WTC11 (cell line): Measurements from ENCODE around the gene KLHL33. TPM values are rescaled to one million over a fixed set of nuclear protein-coding genes. Genes with fewer than 3 reads are reported as not detected.

Experiments used
- ATAC-seq: fragments of 200-7000 bp; cut with Tn5 transposase; 2 replicates; pipeline ENCODE4 v1.10.0; 2021; ENCODE audit warnings: mild to moderate bottlenecking, moderate library complexity
- CTCF ChIA-PET: fragments of 300-600 bp; sonication (Branson Sonifier 250); formaldehyde crosslinking; loops from one replicate; lab custom pipeline; 2021; ENCODE audit warnings: antibody characterized with exemption; lab: Charles Lee
- POLR2A ChIA-PET: fragments of 350-600 bp; sonication (Branson Sonifier 250); formaldehyde crosslinking; loops from one replicate; lab custom pipeline; 2021; ENCODE audit warnings: antibody characterized with exemption; lab: Charles Lee
- DNase-seq: peaks from one replicate; pipeline ENCODE4 v3.0.0; 2021; ENCODE audit warnings: low spot score
- H3K27ac Mint-ChIP-seq: 2 replicates; pipeline ENCODE4 v1.8.0; 2021; ENCODE audit warnings: mixed read lengths
- H3K27me3 Mint-ChIP-seq: 2 replicates; pipeline ENCODE4 v1.8.0; 2021; ENCODE audit warnings: low read depth, mild to moderate bottlenecking, moderate library complexity, mixed read lengths
- H3K36me3 Mint-ChIP-seq: 2 replicates; pipeline ENCODE4 v1.8.0; 2021; ENCODE audit warnings: mixed read lengths
- H3K4me1 Mint-ChIP-seq: 2 replicates; pipeline ENCODE4 v1.8.0; 2022; ENCODE audit warnings: mixed read lengths
- H3K4me3 Mint-ChIP-seq: 2 replicates; pipeline ENCODE4 v1.8.0; 2021; ENCODE audit warnings: mild to moderate bottlenecking, moderate library complexity, mixed read lengths
- H3K9me3 Mint-ChIP-seq: 2 replicates; pipeline ENCODE4 v1.8.0; 2021; ENCODE audit warnings: mixed read lengths
- CREM ChIP-seq: sonication (generic); formaldehyde crosslinking; IDR thresholded peaks from 2 replicates; pipeline ENCODE4 v1.8.1; 2022; ENCODE audit warnings: mild to moderate bottlenecking, missing genetic modification reagents, moderate library complexity
- ETV6 ChIP-seq: sonication (generic); formaldehyde crosslinking; IDR thresholded peaks from 2 replicates; pipeline ENCODE4 v1.8.1; 2022; ENCODE audit warnings: mild to moderate bottlenecking, missing genetic modification reagents
- KAT7 ChIP-seq: sonication (generic); formaldehyde crosslinking; IDR thresholded peaks from 2 replicates; pipeline ENCODE4 v1.8.1; 2023; ENCODE audit warnings: missing genetic modification reagents, mild to moderate bottlenecking, borderline replicate concordance
- TCF7 ChIP-seq: sonication (generic); formaldehyde crosslinking; IDR thresholded peaks from 2 replicates; pipeline ENCODE4 v1.8.0; 2022; ENCODE audit warnings: mild to moderate bottlenecking, low read depth, missing genetic modification reagents, moderate library complexity
- total RNA-seq: library from RNA; stranded (reverse); gene quantifications from 3 replicates; pipeline ENCODE4 v1.2.3, GENCODE V29; 2021
- TF ChIP-seq, protein P1 (sequence below): sonication (generic); formaldehyde crosslinking; IDR thresholded peaks from 2 replicates; pipeline ENCODE4 v1.8.1; 2023; ENCODE audit warnings: mild to moderate bottlenecking, missing genetic modification reagents
- TF ChIP-seq, protein P2 (sequence below): sonication (generic); formaldehyde crosslinking; IDR thresholded peaks from 2 replicates; pipeline ENCODE4 v1.8.0; 2023; ENCODE audit warnings: missing genetic modification reagents
- TF ChIP-seq, protein P3 (sequence below): sonication (generic); formaldehyde crosslinking; IDR thresholded peaks from 2 replicates; pipeline ENCODE4 v1.8.0; 2022; ENCODE audit warnings: mild to moderate bottlenecking, missing genetic modification reagents
- TF ChIP-seq, protein P4 (sequence below): sonication (generic); formaldehyde crosslinking; IDR thresholded peaks from 2 replicates; pipeline ENCODE4 v1.8.1; 2023; ENCODE audit warnings: mild to moderate bottlenecking, missing genetic modification reagents, borderline replicate concordance
- TF ChIP-seq, protein P5 (sequence below): sonication (generic); formaldehyde crosslinking; IDR thresholded peaks from 2 replicates; pipeline ENCODE4 v1.8.1; 2023; ENCODE audit warnings: mild to moderate bottlenecking, missing genetic modification reagents, moderate library complexity
- TF ChIP-seq, protein P6 (sequence below): sonication (generic); formaldehyde crosslinking; IDR thresholded peaks from 2 replicates; pipeline ENCODE4 v1.8.1; 2023; ENCODE audit warnings: mild to moderate bottlenecking, missing genetic modification reagents, moderate library complexity
- TF ChIP-seq, protein P7 (sequence below): fragments of 250-450 bp; sonication (Bioruptor Pico); IDR thresholded peaks from 2 replicates; pipeline ENCODE4 v1.9.0; 2021; ENCODE audit warnings: moderate library complexity, mild to moderate bottlenecking, inconsistent platforms, borderline replicate concordance

KLHL33 gene
- total RNA-seq, 1 experiment from 2014 or later, result 0.17 TPM

DNA sequence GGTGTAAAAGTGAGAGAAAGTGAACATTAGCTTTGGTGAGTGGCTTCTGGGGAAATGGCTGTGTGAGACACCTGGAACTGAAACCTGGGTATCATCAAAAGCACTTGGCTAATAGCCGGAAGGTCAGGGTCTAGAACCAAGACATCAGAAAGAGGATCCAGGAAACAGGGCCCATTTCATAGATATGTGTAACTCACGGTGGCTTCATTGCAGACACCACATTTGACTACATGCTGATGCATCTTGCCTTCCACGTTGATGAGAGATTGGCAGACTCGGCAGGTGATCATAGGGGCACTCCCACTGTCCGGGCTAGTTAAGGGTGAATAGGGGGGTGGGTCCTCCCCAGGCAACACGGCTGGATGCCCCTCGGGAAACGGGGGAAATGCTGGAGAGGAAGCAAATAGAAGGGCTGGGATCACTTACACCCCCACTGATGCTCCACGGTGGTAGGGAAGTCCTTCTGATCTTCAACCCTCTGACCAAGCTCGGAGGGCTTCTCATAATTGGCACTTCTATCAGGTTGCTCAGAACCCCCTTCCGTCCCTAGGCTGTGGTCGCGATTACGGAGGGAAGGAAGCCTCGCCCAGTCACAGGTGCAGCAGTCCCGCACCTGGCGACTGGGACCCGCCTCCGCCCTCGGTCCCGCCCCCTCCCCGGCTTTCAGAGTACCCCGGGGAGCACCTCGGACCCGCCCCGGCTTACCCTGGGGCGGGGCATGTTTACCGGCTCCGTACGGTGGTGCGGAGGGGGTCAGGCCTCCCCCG, 24.7 kb upstream of the KLHL33 start:
- ChIA-PET POLR2A (interaction anchor here (1.4 to 1.7 kb wide), 4 partner anchors 9 to 148 kb away, joined by 3 to 33 read pairs (median 10); partner anchors contain the start of genes PARP2 and PNP), CTCF (interaction anchor here (1.1 to 4.2 kb wide), 11 partner anchors 9 to 397 kb away, joined by 3 to 21 read pairs (median 6); partner anchors contain the start of gene TTC5)
- Mint-ChIP-seq H3K9me3 (no peaks in the 10 kb centered on the region), H3K4me3 (peak overlapping the region; percentile 84), H3K27me3 (peaks cover 4% of the 10 kb centered on the region), H3K27ac (peak overlapping the region; percentile 93), H3K36me3 (peaks cover 20% of the 10 kb centered on the region), H3K4me1 (peaks cover 16% of the 10 kb centered on the region)
- ATAC-seq (peak; percentile 18), DNase-seq (peak; percentile 70)
- TF ChIP-seq, protein P1, sequence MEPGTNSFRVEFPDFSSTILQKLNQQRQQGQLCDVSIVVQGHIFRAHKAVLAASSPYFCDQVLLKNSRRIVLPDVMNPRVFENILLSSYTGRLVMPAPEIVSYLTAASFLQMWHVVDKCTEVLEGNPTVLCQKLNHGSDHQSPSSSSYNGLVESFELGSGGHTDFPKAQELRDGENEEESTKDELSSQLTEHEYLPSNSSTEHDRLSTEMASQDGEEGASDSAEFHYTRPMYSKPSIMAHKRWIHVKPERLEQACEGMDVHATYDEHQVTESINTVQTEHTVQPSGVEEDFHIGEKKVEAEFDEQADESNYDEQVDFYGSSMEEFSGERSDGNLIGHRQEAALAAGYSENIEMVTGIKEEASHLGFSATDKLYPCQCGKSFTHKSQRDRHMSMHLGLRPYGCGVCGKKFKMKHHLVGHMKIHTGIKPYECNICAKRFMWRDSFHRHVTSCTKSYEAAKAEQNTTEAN (CRISPR knock-in tag), result no peak
- TF ChIP-seq, protein P2, sequence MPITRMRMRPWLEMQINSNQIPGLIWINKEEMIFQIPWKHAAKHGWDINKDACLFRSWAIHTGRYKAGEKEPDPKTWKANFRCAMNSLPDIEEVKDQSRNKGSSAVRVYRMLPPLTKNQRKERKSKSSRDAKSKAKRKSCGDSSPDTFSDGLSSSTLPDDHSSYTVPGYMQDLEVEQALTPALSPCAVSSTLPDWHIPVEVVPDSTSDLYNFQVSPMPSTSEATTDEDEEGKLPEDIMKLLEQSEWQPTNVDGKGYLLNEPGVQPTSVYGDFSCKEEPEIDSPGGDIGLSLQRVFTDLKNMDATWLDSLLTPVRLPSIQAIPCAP, result no peak
- TF ChIP-seq KAT7 (CRISPR knock-in tag) (0 out of 2 replicates have a peak, but pooled peaks have one; percentile 14), ETV6 (0 out of 2 replicates have a peak, but pooled peaks have one; percentile 7)
- TF ChIP-seq, protein P3, sequence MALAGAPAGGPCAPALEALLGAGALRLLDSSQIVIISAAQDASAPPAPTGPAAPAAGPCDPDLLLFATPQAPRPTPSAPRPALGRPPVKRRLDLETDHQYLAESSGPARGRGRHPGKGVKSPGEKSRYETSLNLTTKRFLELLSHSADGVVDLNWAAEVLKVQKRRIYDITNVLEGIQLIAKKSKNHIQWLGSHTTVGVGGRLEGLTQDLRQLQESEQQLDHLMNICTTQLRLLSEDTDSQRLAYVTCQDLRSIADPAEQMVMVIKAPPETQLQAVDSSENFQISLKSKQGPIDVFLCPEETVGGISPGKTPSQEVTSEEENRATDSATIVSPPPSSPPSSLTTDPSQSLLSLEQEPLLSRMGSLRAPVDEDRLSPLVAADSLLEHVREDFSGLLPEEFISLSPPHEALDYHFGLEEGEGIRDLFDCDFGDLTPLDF (CRISPR knock-in tag), result no peak

DNA sequence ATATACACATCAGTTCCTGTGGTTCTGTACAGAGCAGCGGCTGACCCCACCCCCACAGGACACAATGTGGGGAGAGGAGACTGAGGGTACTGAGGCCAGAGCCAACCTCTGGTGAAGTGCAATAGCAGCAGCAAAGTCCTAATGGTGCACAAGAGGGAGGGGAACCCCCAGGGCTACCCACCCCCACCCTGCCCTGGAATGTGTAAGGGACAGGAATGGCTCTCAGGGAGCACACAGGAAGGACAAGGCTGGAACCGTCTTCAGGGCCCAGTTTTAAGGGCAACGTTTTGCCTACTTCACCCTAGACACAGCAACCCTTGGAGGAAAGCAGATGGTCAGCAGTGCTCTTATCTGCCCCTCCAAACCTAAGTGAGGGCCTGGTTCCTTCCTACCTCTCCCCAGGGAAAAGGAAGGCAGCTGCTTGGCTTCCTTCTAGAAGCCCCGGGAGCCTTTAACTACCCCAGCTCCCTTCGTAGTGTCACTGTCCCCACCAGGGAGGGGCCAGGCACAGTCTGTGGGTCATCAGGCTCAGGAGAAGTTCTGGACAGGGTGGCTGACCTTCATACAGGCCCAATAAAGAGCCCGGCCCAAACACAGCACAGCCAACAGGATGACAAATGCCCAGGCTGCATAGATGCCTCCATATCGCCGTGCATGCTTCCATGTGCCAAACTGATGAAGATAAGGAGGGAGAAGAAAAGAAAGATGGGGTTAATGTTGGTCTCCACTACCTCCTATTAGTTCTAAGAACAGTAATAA, 22.2 kb upstream of the KLHL33 start:
- peaks cover 16% of the 10 kb centered on the region for H3K4me1 Mint-ChIP-seq
- H3K36me3 Mint-ChIP-seq, result peaks cover 20% of the 10 kb centered on the region
- ATAC-seq (no peak), DNase-seq (no peak)
- H3K27me3 Mint-ChIP-seq, result no peaks in the 10 kb centered on the region
- ChIA-PET CTCF (interaction anchor here (0.8 kb wide), 1 partner anchor 42 kb away, joined by 4 read pairs; no protein-coding TSS in a partner anchor), POLR2A (no interaction called here)
- peak overlapping the region; percentile 40; the same call in 1 of the 2 replicates for H3K27ac Mint-ChIP-seq
- no peak for TF ChIP-seq TCF7
- TF ChIP-seq, protein P4, sequence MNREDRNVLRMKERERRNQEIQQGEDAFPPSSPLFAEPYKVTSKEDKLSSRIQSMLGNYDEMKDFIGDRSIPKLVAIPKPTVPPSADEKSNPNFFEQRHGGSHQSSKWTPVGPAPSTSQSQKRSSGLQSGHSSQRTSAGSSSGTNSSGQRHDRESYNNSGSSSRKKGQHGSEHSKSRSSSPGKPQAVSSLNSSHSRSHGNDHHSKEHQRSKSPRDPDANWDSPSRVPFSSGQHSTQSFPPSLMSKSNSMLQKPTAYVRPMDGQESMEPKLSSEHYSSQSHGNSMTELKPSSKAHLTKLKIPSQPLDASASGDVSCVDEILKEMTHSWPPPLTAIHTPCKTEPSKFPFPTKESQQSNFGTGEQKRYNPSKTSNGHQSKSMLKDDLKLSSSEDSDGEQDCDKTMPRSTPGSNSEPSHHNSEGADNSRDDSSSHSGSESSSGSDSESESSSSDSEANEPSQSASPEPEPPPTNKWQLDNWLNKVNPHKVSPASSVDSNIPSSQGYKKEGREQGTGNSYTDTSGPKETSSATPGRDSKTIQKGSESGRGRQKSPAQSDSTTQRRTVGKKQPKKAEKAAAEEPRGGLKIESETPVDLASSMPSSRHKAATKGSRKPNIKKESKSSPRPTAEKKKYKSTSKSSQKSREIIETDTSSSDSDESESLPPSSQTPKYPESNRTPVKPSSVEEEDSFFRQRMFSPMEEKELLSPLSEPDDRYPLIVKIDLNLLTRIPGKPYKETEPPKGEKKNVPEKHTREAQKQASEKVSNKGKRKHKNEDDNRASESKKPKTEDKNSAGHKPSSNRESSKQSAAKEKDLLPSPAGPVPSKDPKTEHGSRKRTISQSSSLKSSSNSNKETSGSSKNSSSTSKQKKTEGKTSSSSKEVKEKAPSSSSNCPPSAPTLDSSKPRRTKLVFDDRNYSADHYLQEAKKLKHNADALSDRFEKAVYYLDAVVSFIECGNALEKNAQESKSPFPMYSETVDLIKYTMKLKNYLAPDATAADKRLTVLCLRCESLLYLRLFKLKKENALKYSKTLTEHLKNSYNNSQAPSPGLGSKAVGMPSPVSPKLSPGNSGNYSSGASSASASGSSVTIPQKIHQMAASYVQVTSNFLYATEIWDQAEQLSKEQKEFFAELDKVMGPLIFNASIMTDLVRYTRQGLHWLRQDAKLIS, result no peak
- TF ChIP-seq, protein P5, sequence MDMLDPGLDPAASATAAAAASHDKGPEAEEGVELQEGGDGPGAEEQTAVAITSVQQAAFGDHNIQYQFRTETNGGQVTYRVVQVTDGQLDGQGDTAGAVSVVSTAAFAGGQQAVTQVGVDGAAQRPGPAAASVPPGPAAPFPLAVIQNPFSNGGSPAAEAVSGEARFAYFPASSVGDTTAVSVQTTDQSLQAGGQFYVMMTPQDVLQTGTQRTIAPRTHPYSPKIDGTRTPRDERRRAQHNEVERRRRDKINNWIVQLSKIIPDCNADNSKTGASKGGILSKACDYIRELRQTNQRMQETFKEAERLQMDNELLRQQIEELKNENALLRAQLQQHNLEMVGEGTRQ (CRISPR knock-in tag), result no peak
- TF ChIP-seq, protein P6, sequence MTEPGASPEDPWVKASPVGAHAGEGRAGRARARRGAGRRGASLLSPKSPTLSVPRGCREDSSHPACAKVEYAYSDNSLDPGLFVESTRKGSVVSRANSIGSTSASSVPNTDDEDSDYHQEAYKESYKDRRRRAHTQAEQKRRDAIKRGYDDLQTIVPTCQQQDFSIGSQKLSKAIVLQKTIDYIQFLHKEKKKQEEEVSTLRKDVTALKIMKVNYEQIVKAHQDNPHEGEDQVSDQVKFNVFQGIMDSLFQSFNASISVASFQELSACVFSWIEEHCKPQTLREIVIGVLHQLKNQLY, result 0 out of 2 replicates have a peak, but pooled peaks have one; percentile 27
- TF ChIP-seq, protein P7, sequence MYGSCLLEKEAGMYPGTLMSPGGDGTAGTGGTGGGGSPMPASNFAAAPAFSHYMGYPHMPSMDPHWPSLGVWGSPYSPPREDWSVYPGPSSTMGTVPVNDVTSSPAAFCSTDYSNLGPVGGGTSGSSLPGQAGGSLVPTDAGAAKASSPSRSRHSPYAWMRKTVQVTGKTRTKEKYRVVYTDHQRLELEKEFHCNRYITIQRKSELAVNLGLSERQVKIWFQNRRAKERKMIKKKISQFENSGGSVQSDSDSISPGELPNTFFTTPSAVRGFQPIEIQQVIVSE (CRISPR knock-in tag), result no peak
- no peak for TF ChIP-seq CREM (CRISPR knock-in tag)
- H3K4me3 Mint-ChIP-seq, result no peak overlapping the region
- no peaks in the 10 kb centered on the region for H3K9me3 Mint-ChIP-seq
